ENCODE results near the gene SIGLEC11. TPM values are rescaled to one million over a fixed set of nuclear protein-coding genes. Genes with fewer than 3 reads are reported as not detected.

The SIGLEC11 gene
- total RNA-seq, 1 experiment from 2014 or later: 2.7 TPM

GRCh38 chr19:49918089-49918488, 42.9 kb downstream of the SIGLEC11 start:
- Histone ChIP-seq H3K4me1 (peaks cover 9% of the 10 kb centered on the region; the same call in 1 of the 2 replicates), H3K27me3 (no peaks in the 10 kb centered on the region), H3K27ac (no peak overlapping the region), H3K9me3 (replicated peaks) (no peaks in the 10 kb centered on the region), H3K36me3 (peaks cover 81% of the 10 kb centered on the region), H3K4me3 (no peak overlapping the region)
- DNase-seq: no peak

- no peak overlapping the region for H3K4me3 ChIP-seq
- no peak overlapping the region for H3K27ac ChIP-seq
- peaks cover 82% of the 10 kb centered on the region for H3K36me3 ChIP-seq
- H3K27me3 ChIP-seq: no peaks in the 10 kb centered on the region
- peaks cover under 1% of the 10 kb centered on the region; the same call in 1 of the 2 replicates for H3K4me1 ChIP-seq
- H3K9me3 ChIP-seq (replicated peaks): no peaks in the 10 kb centered on the region
- DNase-seq: no peak
Measured at GRCh38 chr19:49916839-49917733, 43.9 kb downstream of the SIGLEC11 start.

GRCh38 chr19:49915271-49915670, 45.7 kb downstream of the SIGLEC11 start:
- H3K9me3 ChIP-seq (replicated peaks): no peaks in the 10 kb centered on the region
- no peak overlapping the region for H3K4me3 ChIP-seq
- H3K27me3 ChIP-seq: no peaks in the 10 kb centered on the region
- no peaks in the 10 kb centered on the region for H3K4me1 ChIP-seq
- no peak overlapping the region for H3K27ac ChIP-seq
- H3K36me3 ChIP-seq: peaks cover 76% of the 10 kb centered on the region
- DNase-seq: no peak

GRCh38 chr19:49913720-49914119, 47.3 kb downstream of the SIGLEC11 start:
- H3K4me3 ChIP-seq: no peak overlapping the region
- no peaks in the 10 kb centered on the region for H3K4me1 ChIP-seq
- H3K27ac ChIP-seq: no peak overlapping the region
- H3K27me3 ChIP-seq: no peaks in the 10 kb centered on the region
- H3K9me3 ChIP-seq (replicated peaks): no peaks in the 10 kb centered on the region
- H3K36me3 ChIP-seq: peaks cover 84% of the 10 kb centered on the region
- DNase-seq: no peak

GRCh38 chr19:49912965-49913685, 47.8 kb downstream of the SIGLEC11 start:
- Histone ChIP-seq H3K27ac (no peak overlapping the region), H3K36me3 (peaks cover 84% of the 10 kb centered on the region)
- DNase-seq: no peak

GRCh38 chr19:49911381-49912145, 49.4 kb downstream of the SIGLEC11 start:
- DNase-seq: no peak
- Histone ChIP-seq H3K9me3 (replicated peaks) (no peaks in the 10 kb centered on the region), H3K4me1 (no peaks in the 10 kb centered on the region), H3K4me3 (no peak overlapping the region), H3K27ac (no peak overlapping the region), H3K36me3 (peaks cover 80% of the 10 kb centered on the region), H3K27me3 (no peaks in the 10 kb centered on the region)

More at GRCh38 chr19:49912965-49913685, 47.8 kb downstream of the SIGLEC11 start:
- Histone ChIP-seq H3K9me3 (replicated peaks) (no peaks in the 10 kb centered on the region), H3K4me3 (no peak overlapping the region), H3K27me3 (no peaks in the 10 kb centered on the region), H3K4me1 (no peaks in the 10 kb centered on the region)

GRCh38 chr19:49910179-49910578, 50.8 kb downstream of the SIGLEC11 start:
- DNase-seq: no peak
- no peaks in the 10 kb centered on the region for H3K27me3 ChIP-seq
- H3K9me3 ChIP-seq (replicated peaks): no peaks in the 10 kb centered on the region
- H3K36me3 ChIP-seq: peaks cover 68% of the 10 kb centered on the region
- no peak overlapping the region for H3K27ac ChIP-seq
- H3K4me3 ChIP-seq: no peak overlapping the region
- H3K4me1 ChIP-seq: no peaks in the 10 kb centered on the region

- H3K9me3 ChIP-seq (replicated peaks): no peaks in the 10 kb centered on the region
- no peak overlapping the region for H3K27ac ChIP-seq
- peaks cover 55% of the 10 kb centered on the region for H3K36me3 ChIP-seq
- no peak for DNase-seq
- no peak overlapping the region for H3K4me3 ChIP-seq
- H3K4me1 ChIP-seq: no peaks in the 10 kb centered on the region
- no peaks in the 10 kb centered on the region for H3K27me3 ChIP-seq
Measured at GRCh38 chr19:49908480-49909420, 52.2 kb downstream of the SIGLEC11 start.

- Histone ChIP-seq H3K27ac (no peak overlapping the region), H3K4me3 (no peak overlapping the region), H3K9me3 (replicated peaks) (no peaks in the 10 kb centered on the region), H3K4me1 (no peaks in the 10 kb centered on the region), H3K27me3 (no peaks in the 10 kb centered on the region), H3K36me3 (peaks cover 48% of the 10 kb centered on the region)
- no peak for DNase-seq
Measured at GRCh38 chr19:49907745-49908446, 53.1 kb downstream of the SIGLEC11 start.

GRCh38 chr19:49906879-49907564, 54.0 kb downstream of the SIGLEC11 start:
- Histone ChIP-seq H3K4me3 (no peak overlapping the region), H3K27ac (no peak overlapping the region), H3K36me3 (peaks cover 42% of the 10 kb centered on the region), H3K4me1 (no peaks in the 10 kb centered on the region), H3K27me3 (no peaks in the 10 kb centered on the region), H3K9me3 (replicated peaks) (no peaks in the 10 kb centered on the region)
- DNase-seq: no peak

- no peak overlapping the region for H3K4me3 ChIP-seq
- peaks cover 20% of the 10 kb centered on the region for H3K36me3 ChIP-seq
- no peaks in the 10 kb centered on the region for H3K27me3 ChIP-seq
- H3K9me3 ChIP-seq (replicated peaks): no peaks in the 10 kb centered on the region
- no peak overlapping the region for H3K27ac ChIP-seq
- no peaks in the 10 kb centered on the region for H3K4me1 ChIP-seq
- no peak for DNase-seq
Measured at GRCh38 chr19:49904136-49904535, 56.8 kb downstream of the SIGLEC11 start.

Data from SJCRH30 (cell line).